Activated CD8-positive, alpha-beta memory T cell treated with anti-CD3 and anti-CD28 coated beads, Interleukin-2, amount 50 U/mL, for 4 hours (primary cell): ENCODE measurements around the gene LPCAT1.
A peak's percentile ranks its signal among the peaks of the same experiment; 100 is the strongest.
"Not testable (repeated sequence)": the region's sequence is repeated elsewhere in the genome, so short reads cannot be mapped to it uniquely, and the experiment has no call there.

ENCODE experiments used
- DNase-seq: peaks from one replicate; pipeline ENCODE4 v3.0.0-alpha.2; 2020

The LPCAT1 gene

DNA sequence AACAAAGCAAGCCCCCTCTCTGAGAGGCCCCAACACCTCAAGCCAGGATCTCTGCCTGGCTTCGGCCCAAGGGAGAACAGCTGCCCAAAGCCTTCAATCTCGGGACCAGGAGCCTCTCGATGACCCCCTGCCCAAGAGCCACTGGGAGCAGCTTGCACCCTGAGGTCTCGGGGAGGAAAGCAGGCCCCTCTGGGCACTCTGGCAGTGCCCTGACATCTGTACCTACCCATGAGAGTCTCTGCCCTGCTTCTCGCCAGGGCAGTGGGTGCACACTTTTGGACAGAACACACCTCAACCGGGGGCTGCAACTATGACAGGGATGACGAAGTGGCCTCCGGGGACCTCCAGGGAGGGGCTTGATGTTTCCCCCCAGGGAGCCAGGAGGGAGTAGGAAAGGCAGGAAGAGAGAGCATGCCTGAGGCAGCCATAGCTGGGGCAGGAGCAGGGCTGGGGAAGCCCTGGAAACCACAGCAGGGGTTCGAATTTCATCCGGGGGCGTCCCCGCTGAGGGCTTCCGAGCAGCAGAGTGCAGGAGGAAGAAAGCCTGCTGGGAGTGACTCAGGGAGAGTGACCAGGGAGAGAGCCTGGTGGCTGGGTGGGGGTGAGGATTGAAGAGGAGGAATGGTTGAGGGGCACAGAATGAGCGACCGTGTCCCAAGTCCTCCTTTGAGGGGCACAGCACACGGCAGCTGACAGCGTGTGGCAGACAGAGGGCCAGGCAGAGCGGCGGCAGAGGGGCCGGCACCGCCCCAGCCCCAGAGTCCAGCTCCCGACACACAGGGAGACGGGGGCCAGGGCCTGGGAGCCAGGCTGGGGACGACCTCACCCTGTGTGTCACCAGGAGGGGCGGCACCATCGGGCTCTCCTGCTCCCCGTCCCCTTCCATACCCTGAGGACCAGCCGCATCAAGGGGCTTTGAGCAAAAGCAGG, 1.8 kb downstream of the LPCAT1 start:
- DNase-seq, result no peak

- no peak for DNase-seq
Measured at GRCh38 chr5:1520791-1521453, 2.8 kb downstream of the LPCAT1 start.

DNA sequence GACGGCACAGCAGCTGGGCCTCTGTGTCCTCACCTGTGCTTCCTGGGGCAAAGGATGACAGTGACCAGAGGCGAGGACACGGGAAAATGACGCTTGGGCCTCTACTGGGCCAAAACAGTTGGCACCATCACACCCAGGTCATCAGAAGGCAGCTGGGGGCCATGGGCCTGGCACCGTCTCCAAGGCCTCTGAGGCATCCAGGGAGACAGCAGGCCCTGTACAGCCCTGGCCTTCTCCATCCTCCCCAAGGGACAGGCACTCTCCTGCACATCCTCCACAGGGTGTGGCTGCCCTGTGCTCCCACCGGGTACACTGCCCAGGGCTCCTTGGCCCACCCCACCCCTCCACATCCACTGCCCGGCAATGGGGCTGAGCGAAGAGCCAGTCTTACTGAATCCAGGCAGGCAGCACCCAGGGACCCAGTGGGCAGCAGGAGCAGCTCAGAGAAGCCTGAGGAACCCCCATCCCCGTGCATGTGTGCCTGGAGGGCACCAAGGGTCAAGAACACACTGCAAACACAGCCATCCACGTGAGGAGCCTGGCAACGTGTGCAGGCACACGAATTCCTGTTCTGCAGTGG, 4.0 kb downstream of the LPCAT1 start:
- no peak for DNase-seq

- no peak for DNase-seq
Measured at GRCh38 chr5:1517838-1518237, 5.9 kb downstream of the LPCAT1 start.

DNA sequence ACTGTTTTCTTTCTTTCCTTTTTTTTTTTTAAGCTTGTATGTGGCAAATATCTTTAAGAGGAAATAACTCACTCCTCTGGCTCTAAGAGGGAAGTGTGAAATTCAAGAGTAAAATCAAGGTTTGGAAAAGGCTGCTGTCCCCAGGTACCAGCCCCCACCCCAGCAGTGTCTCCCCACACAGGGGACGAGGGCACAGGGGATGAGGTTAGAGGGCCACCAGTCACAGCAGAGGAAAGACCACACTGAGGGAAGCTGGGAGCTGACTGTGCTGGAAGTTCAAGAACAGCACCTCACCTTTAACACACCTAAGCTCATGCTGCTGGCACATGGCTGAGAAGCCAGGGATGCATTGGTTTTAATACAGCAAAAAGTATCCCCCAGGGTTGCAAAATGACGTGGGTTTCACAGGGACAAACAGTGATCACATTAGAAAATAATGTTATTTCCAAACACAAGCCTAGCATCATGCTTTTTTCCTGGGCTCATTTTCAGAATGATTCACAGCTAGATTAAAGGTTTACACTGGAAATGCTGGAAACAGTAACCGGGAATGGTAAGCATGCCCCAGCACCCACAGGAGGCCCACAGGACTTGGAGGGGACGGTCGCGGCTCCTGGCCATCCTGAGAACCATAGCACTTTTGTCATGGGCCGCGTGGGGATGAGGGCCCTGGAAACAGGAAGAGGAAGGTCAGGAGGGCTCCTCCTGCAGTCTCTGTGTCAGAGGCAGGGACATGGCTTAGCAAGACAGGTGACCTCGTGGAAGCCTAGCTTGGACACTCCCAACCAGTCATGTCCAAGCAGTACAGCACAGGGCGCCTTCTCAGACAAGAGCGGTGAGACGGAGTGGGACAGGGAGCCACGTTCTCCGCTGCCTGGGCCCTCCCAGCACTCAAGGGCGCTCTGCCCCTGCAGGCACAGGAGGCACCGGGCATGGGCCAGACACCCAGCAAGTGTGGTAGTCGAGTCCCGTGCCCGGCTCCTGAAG, 6.9 kb downstream of the LPCAT1 start:
- no peak for DNase-seq

- no peak for DNase-seq
Measured at GRCh38 chr5:1515921-1516571, 7.7 kb downstream of the LPCAT1 start.

- DNase-seq, result no peak
Measured at GRCh38 chr5:1515311-1515920, 8.3 kb downstream of the LPCAT1 start.

DNA sequence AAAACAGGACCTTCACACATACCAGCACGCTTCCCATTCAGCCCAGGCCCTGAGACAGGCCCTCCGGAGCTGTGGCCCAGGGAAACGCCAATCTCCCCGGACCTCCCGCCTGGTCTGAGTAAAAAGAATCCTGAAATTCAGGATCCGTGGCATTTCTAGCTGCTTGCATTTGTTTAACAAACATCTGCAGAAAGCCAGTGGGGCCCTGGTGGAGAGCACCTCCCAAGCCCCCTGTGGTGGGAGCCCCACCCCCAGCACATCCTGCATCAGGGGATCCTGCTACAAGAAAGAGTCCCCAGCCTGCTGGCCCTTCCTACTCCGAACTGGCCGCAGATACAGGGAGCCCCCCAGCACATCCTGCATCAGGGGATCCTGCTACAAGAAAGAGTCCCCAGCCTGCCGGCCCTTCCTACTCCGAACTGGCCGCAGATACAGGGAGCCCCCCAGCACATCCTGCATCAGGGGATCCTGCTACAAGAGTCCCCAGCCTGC, 8.9 kb downstream of the LPCAT1 start:
- DNase-seq, result not testable (repeated sequence)

DNA sequence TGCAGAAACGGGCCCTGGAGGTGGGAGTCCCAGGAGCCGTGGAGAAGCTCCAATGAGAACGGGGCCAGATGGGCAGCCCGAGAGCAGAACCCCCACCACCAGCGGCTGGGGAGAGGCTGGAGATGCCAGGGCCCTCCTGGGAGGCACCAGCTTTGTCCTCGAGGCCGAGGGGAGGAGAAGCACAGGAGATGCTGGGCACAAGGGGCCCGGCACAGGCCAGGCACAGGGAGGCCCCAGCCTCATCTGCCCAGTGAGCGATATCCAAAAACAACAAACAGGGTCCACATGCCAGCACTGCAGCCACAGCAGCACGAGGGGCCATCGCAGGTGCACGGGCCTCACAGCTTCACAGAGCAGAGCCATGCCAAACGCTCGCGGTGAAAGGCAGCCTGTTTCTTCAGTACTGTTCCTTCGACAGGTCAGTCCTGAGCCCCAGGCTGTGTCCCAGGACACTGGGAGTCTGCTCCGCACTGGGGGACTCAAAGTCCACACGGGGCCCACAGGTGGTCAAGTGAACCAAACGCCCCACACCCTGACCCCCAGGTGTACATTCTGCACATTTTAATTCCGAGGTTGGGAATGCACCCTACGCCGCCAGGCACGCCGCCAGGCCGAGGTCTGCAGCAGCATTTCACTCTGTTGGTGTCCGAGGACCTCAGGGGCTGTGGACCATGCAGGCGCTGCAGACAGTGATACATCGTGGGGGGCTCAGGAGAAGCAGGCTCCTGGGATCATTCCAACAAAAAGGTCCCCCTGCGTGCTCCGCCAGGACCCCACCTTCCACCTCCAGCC, 9.5 kb downstream of the LPCAT1 start:
- no peak for DNase-seq

DNA sequence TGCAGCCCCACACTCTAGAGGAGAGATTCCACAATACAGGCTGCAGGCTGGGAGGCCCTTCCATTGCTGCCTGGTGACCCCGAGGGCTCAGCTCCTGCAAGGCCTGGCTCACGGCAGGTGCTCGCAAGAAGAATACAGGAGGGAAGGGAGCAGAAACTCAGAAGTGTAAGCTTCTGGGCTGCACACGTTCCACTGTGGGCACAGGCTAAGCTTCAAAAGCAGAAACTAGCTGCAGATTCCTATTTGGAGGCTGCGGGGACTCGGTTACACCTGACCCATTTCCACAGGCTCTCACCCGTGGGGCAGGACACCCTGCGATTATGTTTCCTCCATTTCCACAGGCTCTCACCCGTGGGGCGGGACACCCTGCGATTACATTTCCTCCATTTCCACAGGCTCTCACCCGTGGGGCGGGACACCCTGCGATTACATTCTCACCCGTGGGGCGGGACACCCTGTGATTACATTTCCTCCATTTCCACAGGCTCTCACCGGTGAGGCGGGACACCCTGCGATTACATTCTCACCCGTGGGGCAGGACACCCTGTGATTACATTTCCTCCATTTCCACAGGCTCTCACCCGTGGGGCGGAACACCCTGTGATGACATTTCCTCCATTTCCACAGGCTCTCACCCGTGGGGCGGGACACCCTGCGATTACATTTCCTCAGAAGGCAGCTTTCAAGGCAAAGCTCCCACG, 10.3 kb downstream of the LPCAT1 start:
- DNase-seq, result no peak

DNA sequence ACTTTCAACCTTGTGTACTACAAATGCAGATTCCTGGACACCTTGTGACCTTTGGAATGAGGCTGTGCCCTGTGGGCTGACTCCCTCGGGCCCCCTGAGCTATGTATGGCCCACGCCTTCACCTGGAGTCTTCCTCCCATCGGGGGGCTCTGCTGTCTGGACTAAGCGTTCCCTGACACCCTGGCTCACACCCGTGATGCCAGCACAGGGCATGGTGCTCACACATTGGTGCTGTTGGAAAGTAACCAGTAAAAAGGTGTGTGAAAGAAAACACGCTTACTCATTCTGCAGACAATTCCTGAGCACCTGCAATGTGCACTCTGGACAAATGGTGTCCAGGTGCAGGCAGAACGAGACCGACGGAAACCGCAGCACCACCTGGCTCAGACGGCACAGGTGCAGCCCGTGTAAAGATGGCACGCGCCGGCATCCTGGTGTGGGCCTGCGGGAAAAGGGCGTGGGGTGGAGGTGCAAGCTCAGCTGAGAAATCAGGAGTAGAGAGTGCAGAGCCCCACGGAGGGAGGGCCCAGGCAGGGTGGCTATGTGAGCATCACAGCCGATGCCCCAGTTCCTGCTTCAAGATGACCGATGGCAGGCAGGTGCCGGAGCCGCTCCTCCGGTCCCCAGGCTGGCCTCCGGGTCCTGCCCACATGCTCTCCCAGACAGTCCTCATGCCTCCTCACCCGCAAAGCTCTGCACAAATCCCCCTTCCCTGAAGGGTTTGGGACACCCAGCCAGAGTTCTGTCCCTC, 11.0 kb downstream of the LPCAT1 start:
- no peak for DNase-seq

- no peak for DNase-seq
Measured at GRCh38 chr5:1511651-1512540, 11.9 kb downstream of the LPCAT1 start.

DNA sequence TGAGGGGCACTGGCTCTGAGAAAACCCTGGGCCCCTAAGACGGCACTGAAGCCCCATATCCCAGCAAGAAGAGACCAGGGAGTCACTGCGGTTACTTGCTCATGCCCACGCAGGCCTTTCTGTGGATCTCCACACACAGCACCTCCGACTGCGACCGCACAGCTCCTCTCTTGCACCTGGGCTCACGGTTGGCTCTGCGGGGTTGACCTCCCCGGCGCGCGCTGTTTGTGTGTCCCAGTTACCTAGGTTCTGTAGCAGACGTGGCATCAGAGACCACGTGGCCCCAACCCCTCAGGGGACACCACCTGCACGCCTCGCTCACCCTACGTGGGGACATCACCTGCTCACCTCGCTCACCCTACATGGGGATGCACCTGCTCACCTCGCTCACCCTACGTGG, 12.7 kb downstream of the LPCAT1 start:
- peak; percentile 8 for DNase-seq

DNA sequence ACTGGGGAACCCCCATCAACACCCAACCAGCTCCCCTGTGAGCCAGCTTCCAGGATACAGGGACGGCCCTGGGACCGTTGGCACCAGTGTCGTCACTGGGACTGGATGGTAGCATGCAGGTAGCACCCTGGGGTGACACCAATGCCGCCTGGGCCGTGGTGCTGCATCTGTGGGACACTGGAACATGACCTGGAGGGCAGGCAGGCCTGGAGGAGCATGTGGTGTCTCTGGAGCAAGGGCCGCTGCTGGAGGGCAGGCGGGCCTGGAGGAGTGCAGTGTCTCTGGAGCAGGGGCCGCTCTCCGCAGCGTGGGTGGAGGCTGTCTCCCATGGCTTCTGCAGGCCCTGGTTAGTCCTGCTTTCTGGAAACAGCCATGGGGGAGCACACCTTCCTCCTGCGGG, 13.1 kb downstream of the LPCAT1 start:
- DNase-seq, result peak; percentile 12

DNA sequence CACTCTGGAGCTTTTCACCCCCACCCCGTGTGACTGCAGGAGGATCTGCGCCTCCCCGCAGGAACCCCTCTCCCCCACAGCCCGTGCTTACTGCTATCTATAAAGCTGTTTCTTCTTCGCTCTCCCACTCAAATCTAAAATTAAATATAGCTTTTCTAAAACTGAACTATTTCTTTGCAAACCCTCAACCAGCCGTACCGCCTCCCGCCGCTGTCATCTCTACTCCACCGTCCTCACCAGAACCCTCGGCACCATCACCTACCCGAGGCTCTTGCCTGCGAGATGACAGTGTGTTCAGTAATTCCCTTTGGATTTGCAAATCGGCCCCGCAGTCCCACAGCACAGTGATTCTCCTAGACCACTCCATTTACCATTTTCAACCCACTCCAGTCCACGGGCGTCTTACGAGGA, 13.6 kb downstream of the LPCAT1 start:
- DNase-seq, result peak; percentile 6

DNA sequence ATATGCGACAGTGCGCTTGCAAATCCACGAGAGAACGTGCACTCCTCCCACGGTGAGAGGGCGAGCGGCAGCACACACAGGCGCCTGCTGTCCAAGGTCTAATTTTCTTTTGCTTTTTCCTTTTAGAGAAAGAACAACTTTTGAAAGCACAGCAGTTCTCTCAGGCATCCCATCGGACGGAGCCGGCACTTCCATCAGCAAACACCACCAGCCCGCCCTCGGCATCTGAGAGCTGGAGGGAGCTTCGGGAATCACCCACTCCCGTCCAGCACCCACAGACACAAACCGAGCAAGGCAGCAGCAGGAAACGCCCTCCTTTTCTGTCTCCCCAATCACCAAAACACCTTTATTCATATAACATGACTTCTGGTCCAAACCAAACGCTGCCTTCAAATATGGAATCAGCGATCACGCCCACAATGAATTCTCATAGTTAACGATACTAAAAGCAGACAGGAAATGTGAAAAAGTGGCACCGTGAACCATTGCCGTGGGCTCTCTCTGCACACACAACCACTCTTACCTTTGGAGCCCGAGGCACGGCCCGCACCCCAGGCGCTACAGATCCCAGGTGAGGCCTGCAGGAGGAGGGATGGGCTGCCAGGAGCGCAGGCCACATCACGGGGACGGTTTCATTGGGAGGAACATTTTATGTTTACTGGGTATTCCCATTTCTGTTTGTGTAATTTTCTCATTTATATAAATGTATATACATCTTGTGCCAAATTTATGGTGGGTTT, 14.2 kb downstream of the LPCAT1 start:
- peak; percentile 6 for DNase-seq

DNA sequence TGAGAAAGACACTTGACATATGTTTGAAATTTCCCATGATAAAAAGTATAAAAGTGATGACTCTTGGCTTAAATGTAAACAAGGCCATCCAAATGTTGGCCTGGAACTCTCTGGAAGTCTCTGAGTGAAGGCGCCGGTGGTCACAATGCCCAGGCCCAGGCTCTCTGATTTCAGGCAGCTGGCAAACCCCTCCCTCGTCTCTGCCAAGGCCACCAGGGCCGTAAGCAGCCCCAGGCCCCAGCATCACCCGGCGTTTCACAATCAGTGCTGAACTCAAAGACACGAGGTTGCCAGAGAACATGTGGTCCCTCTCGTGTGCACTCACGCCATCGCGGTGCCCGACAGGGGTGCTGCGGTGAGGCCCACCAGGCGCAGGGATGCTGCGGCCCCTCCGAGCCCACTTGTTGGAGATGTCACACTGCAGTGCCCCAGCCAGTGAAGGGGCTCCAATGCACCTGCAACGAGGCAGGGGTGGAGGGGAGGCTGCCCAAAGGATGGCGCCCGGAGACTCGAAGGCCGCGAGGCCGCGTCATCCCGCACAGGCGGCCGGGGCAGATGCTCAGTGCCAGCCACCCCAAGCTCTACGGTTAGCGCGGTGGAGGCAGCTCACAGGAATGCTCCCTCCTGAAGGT, 15.0 kb downstream of the LPCAT1 start:
- peak; percentile 6 for DNase-seq
